UCSD-AML1 (cell line): ENCODE results near the gene NDP.
"Not testable (repeated sequence)": the region's sequence is repeated elsewhere in the genome, so short reads cannot be mapped to it uniquely, and the experiment has no call there.

Source experiments
- DNase-seq: peaks from one replicate; lab custom pipeline; 2025; ENCODE audit not compliant: unreplicated experiment; lab: John Stamatoyannopoulos, UW

NDP gene

GRCh38 chrX:43971966-43972961 lies 926 bp downstream of the NDP start:
- no peak for DNase-seq

DNA sequence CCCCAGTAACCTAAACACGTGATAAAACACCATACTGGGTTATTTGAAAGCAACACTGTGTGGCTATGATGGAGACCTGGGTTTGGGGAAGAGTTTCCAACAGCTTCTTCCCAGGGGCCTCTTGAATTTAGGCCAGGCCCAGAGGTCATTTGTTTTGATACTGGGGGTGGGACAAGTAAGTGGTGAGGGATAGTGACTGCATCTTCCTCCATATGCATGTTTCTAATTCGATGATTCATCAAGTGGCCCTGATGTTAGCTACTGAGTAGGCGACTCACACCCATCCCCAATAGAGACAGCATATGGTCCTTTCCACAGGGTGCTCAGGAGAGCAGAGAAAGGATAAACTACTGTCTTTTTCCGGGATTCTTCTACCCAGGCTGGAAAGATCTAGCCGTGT lies 2.7 kb downstream of the NDP start:
- DNase-seq = no peak

GRCh38 chrX:43969504-43970501 lies 3.4 kb downstream of the NDP start:
- no peak for DNase-seq

GRCh38 chrX:43968359-43968781 lies 4.8 kb downstream of the NDP start:
- DNase-seq = no peak

GRCh38 chrX:43964936-43965335 lies 8.3 kb downstream of the NDP start:
- DNase-seq = no peak

DNA sequence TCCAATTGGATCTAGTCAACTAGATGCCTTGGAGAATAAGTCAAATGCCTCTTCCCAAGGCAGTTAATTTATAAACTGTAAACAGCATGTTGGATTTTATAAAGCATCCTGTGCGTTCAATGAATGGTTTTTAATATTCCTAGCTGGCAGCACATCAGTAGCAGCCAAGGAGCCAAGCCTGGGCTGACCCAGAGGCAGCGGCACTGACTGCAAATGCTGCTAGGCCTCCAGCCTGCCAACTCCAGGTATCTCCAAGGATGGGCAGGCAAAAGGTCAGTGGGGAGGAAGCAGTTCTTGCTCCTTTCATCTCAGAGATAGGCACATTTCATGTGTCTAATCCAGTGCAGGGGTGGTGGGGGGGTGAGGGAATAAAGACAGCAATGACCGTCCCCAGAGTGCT lies 9.5 kb downstream of the NDP start:
- no peak for DNase-seq

DNA sequence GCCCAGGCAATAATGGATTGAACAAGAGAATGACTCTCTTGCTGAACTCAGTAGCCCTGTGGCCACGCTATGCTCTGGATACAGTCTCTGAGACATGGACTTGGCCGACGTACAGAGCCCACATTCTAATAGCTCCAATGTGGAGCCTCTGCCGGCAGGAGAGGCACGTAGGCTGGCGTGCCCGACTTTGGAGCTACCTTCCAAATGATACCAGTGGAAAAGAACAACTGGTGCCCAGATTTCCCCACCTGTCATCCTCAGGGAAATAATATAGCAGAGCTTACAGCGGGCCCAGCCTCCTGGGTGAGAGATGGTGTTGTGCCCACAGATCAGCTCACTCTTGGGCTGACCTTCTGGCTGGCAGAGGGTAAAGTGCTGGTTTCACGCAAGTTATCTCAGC lies 10.6 kb downstream of the NDP start:
- DNase-seq = no peak

- no peak for DNase-seq
These were observed 11.5 kb downstream of the NDP start for GRCh38 chrX:43961699-43962098.

DNA sequence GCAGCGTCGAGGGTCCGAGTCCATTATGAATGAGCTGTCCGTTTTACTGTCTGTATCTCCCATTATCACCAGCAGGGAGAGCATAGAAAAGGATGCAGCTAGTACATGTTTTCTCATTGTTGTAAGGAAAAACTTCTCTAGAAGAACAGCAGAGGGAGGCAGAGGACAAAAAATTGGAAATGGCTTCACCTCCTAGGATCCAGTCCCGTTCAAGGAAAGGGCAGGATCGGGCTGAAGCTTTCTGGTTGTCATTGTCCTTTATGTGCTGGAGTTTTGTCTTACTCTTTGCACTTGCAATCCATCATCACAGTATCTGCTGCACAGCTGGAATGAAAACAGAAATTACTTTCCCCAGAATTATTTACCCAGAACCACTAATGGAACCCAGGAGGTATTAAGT lies 14.7 kb downstream of the NDP start:
- peak; percentile 18 for DNase-seq

DNA sequence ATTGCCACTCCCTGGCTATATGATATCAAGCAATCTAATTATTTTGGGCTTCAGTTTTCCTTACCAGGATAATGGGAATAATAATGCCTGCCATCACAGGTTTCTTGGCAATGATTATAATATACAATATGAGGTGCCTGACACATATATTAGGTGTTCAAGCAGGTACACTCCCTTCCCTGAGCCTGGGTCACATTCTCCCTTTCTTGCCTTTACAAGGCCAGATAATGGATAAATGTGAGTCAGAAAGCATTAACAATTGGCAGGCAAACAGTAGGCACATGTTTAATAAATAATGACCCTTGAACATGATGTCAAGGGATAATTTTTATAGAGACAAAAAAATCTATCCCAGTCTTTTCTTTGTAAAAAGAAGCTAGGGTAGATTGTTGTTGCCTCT lies 17.2 kb downstream of the NDP start:
- DNase-seq = no peak

- DNase-seq = no peak
These were observed 20.0 kb downstream of the NDP start for GRCh38 chrX:43953218-43953617.

GRCh38 chrX:43949669-43950068 lies 23.5 kb downstream of the NDP start:
- peak; percentile 16 for DNase-seq

DNA sequence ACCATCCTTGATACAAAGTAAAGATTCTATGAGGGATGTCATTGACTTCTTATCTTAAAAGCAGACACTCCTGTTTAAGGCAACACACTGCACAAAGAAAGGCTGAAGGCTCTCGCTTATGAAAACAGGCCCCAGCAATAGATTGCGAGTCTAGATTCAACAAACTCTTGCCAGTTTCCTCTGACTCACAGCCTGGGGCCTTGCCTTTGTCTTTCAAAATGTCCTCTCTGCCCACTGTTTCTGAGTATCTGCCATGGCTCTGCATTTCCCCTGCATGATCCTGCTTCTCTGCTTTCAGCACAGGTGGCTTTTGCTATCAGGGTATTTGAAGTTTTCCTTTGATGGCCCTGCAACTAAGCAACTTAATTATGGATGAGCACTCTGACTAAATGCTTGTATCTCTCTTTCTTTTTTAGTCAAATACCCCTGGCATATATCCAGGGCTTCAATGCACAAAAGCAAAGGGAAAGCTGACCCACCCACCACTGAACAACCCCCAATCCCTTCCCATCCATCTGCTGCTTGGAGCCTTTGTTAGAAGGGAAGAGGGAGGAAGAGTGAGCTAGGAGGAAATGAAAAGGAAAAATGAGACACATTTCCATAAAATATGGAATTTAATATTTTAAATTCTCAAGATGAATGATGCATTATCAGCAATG lies 32.2 kb downstream of the NDP start:
- no peak for DNase-seq

- DNase-seq = no peak
These were observed 33.8 kb downstream of the NDP start for GRCh38 chrX:43939187-43939926.

DNA sequence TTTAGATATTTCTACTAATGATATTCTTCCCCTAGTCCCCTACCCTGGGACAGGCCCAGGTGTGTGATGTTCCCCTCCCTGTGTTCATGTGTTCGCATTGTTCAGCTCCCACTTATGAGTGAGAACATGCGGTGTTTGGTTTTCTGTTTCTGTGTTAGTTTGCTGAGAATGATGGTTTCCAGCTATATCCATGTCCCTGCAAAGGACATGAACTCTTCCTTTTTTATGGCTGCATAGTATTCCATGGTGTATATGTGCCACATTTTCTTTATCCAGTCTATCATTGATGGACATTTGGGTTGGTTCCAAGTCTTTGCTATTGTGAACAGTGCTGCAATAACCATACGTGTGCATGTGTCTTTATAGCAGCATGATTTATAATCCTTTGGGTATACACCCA lies 51.2 kb downstream of the NDP start:
- not testable (repeated sequence) for DNase-seq

DNA sequence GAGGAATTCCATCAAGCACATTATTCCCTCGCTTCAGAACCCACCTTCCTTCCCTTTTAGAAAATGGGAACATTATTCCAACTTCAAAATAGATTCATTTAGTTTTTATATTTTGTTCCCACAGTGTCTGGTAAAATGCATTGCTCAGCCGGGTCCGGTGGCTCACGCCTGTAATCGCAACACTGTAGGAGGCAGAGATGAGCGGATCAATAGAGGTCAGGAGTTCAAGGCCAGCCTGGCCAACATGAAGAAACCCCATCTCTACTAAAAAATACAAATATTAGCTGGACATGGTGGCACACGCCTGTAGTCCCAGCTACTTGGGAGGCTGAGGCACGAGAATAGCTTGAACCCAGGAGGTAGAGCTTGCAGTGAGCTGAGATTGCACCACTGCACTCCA lies 62.4 kb downstream of the NDP start:
- not testable (repeated sequence) for DNase-seq

DNA sequence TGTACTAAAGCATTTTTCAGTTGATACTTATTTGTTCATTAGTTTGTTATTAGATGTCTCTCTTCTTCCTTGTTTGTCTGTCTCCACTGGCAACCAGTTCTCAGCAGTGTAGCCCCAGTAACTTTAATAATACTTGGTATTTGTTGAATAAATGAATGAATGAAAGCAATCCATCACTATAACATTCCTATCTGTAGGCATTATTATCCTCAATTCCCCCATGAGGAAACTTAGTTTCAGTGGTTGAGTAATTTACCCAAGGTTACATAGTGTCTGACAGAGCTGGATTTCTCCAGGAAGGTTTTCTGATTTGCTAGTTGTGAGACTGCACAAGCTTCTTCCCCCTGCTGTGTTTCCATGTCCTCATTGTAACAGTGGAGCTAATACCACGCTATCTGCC lies 63.2 kb downstream of the NDP start:
- no peak for DNase-seq

DNA sequence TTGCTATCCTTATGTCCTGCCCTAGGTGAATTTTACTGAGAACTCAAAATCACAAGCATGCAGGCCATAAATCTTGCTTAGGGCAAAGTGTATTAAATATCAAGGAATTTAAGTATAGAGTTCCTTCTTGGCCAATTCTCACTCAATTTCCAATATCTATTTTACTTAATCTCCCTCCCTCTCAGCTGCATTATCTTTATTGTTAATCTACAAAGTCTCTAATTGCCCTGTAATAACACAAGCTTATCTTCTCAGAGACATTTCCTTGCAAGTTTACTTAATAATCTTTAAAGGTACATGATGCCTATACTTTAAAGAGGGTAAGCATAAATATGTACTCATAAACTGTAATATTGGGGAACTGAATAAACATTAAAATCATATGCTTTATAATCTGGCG lies 64.0 kb downstream of the NDP start:
- DNase-seq = no peak

DNA sequence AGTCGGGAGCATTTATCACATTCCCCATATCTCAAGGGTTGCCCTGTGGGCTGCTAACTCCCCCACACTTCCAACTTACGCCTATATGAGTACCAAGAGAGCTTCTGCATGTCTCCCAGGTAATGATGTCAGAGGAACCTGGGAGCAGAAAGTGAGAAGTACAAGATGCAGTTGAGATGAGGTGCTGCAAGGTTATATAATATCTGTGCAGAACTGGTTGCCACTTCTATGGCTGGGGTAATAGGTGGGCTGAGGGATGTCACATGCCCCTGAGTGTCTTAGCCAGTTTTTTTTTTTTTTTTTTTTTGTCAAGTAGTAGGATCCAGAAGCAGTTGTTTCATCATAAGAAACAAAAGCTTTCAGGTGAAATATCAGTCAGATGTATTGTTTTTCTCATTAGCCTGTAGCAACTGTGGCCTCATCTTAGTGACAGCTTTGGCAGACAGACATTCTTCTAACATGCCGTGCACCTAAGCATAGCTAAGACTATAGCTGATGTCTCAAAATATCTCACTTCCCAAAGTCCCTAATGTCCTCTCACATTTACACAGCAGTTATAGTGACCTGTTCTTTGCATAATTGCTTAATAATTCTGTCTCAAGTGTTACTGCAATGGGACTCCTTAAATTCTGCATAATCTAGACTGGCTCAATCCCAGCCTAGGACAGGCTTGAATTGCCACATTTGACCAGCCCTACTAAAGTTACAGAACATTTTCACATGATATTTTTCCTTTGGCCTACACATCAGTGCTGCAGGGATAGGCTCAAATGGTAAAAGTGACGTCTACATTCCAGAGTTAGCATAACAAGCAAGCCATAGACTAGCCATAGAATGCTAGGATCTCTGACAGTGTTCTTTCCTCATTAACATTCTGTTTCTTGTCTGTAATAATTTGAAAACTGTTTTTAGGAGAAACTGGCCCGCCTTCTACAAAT lies 73.0 kb downstream of the NDP start:
- no peak for DNase-seq
